DND-41 (cell line): ENCODE measurements around the gene RNASE7.

Experiments used
- CTCF ChIP-seq: IDR thresholded peaks from 2 replicates; pipeline ENCODE4 v1.5.1; 2012; ENCODE audit warnings: borderline replicate concordance, low read length, moderate library complexity, mild to moderate bottlenecking; ENCODE audit not compliant: poor library complexity, severe bottlenecking; ENCODE audit errors: extremely low read depth
- EZH2 ChIP-seq: IDR thresholded peaks from 3 replicates; pipeline ENCODE4 v1.6.1; 2012; ENCODE audit warnings: borderline replicate concordance, low read depth, mild to moderate bottlenecking, moderate library complexity, low read length, inconsistent platforms; ENCODE audit not compliant: severe bottlenecking

- TF ChIP-seq EZH2 (no peak), CTCF (no peak)
These were observed 1.9 kb downstream of the RNASE7 start for GRCh38 chr14:21043974-21044618.
